H1 (cell line): Measurements from ENCODE around the gene CCDC180. TPM values are rescaled to one million over a fixed set of nuclear protein-coding genes. Genes with fewer than 3 reads are reported as not detected.

ENCODE experiments used
- CTCF ChIP-seq, 3 experiments: IDR thresholded peaks; 1 replicate in 2 of 3; 2 replicates in 1 of 3; pipeline versions ENCODE4 v1.5.1 to v1.6.1; 2011; ENCODE audit warnings: low read length in 3 of 3, mild to moderate bottlenecking in 3 of 3, inconsistent platforms in 2 of 3, low read depth in 1 of 3, moderate library complexity in 1 of 3; ENCODE audit not compliant: insufficient read depth in 1 of 3; ENCODE audit errors: control extremely low read depth in 1 of 3
- polyA plus RNA-seq, 7 experiments: library from polyadenylated mRNA; depleted of rRNA in 3 of 7; stranded (reverse) in 5 of 7; unstranded in 2 of 7; fragments of >200 nt in 5 of 7; fragments of 200-250 nt in 2 of 7; gene quantifications; 1 replicate in 5 of 7; 2 replicates in 1 of 7; 4 replicates in 1 of 7; pipeline versions ENCODE4 v1.2.1 to v1.2.3, GENCODE V29; 2011 to 2013; ENCODE audit warnings: missing spikeins in 2 of 7, mixed read lengths in 2 of 7
- total RNA-seq: library from RNA; stranded (reverse); fragmentation: NEBNext Ultra II Directional; extraction: Animal tissue kit (Norgen Biotek cat#: 25700); gene quantifications from 2 replicates; pipeline ENCODE4 v1.2.1, GENCODE V29; 2021

CCDC180 gene
- total and polyA plus RNA-seq, 2 of the 8 experiments (the other 6 are each of a cell fraction or from before 2014, with no cell fraction given), result 2.6 to 8.2 TPM

GRCh38 chr9:97322105-97322504 lies 14.6 kb downstream of the CCDC180 start (continued):
- no peak for TF ChIP-seq CTCF (IDR thresholded peaks at IDR 0.05; ENCODE audit: control extremely low read depth in 1 of 3, insufficient read depth in 1 of 3, low read depth in 1 of 3, low read length in 3 of 3)
